OCI-LY3 (cell line): ENCODE data around the gene ENDOD1.
"Not testable (repeated sequence)": the region's sequence is repeated elsewhere in the genome, so short reads cannot be mapped to it uniquely, and the experiment has no call there.

ENCODE experiments used
- H2AFZ ChIP-seq: fragments of 200-600, 300-600 bp; shearing (Covaris generic); 2 replicates; pipeline ENCODE4 v1.6.0; 2014; ENCODE audit warnings: antibody characterized with exemption, low read depth, low read length
- H3K27ac ChIP-seq: fragments of 200-600, 300-600 bp; sonication (generic); 2 replicates; pipeline ENCODE4 v1.5.1; 2014; ENCODE audit warnings: mild to moderate bottlenecking, low read length, moderate library complexity, mixed read lengths
- H3K27me3 ChIP-seq: fragments of 200-600, 300-600 bp; sonication (generic); 2 replicates; pipeline ENCODE4 v1.6.1; 2014; ENCODE audit warnings: low read depth, low read length, mixed read lengths
- H3K36me3 ChIP-seq: fragments of 200-600, 300-600 bp; sonication (generic); replicated peaks from 2 replicates; pipeline ENCODE3; 2014; ENCODE audit warnings: low read depth, low read length, mixed read lengths
- H3K4me1 ChIP-seq: fragments of 300-600, 200-600 bp; sonication (generic); 2 replicates; pipeline ENCODE4 v1.6.1; 2014; ENCODE audit warnings: low read length, mixed read lengths
- H3K4me2 ChIP-seq: fragments of 200-600, 300-600 bp; sonication (generic); 2 replicates; pipeline ENCODE4 v1.6.1; 2014; ENCODE audit warnings: low read length, mixed read lengths
- H3K4me3 ChIP-seq: fragments of 300-600, 200-600 bp; sonication (generic); 2 replicates; pipeline ENCODE4 v1.5.1; 2014; ENCODE audit warnings: antibody characterized with exemption, mild to moderate bottlenecking, low read length, moderate library complexity
- H3K79me2 ChIP-seq: fragments of 300-600, 200-600 bp; shearing (Covaris generic); 2 replicates; pipeline ENCODE4 v1.6.1; 2014; ENCODE audit warnings: mild to moderate bottlenecking, low read length, mixed read lengths
- H3K9ac ChIP-seq: fragments of 300-600, 200-600 bp; shearing (Covaris generic); 2 replicates; pipeline ENCODE4 v1.6.0; 2014; ENCODE audit warnings: mild to moderate bottlenecking, low read length, moderate library complexity
- H3K9me3 ChIP-seq: fragments of 200-600, 300-600 bp; shearing (Covaris generic); 2 replicates; pipeline ENCODE4 v1.6.1; 2014; ENCODE audit warnings: low read length, mixed read lengths; ENCODE audit not compliant: insufficient read depth
- H4K20me1 ChIP-seq: fragments of 200-600, 300-600 bp; sonication (generic); 2 replicates; pipeline ENCODE4 v1.6.1; 2016; ENCODE audit warnings: low read length, mixed read lengths; ENCODE audit not compliant: insufficient read depth
- EZH2phosphoT487 ChIP-seq: fragments of 200-600 bp; shearing (Covaris generic); IDR thresholded peaks from 2 replicates; pipeline ENCODE4 v1.6.1; 2018; ENCODE audit warnings: antibody characterized with exemption, mixed run types, low read depth
- TF ChIP-seq, protein P1 (sequence below): fragments of 200-600, 300-600 bp; sonication (generic); IDR thresholded peaks from 2 replicates; pipeline ENCODE4 v1.5.1; 2014; ENCODE audit warnings: antibody characterized with exemption, low read length, low read depth

ENDOD1 gene

DNA sequence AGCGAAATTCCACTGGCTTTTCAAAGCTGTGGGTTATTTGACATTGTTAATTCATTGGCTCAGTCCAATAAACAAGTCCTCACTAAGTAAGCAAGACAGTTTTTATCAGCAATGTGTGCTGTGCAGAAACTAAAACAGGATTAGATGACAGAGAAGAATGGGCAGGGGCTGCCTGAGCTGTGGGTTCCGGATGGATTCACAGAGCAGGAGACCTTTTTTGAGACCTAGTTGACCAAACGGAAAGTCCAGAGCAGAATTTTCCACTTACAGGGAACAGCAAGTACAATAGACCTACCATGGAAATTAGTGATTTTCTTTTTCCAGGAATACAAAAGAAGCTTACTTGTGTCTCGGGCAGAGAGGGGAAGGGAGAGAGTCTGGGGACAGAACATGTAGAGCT, 45.6 kb upstream of the ENDOD1 start:
- peaks cover 13% of the 10 kb centered on the region; the same call in 1 of the 2 replicates for H3K27me3 ChIP-seq
- H3K9ac ChIP-seq = no peak overlapping the region
- no peaks in the 10 kb centered on the region for H3K9me3 ChIP-seq
- no peaks in the 10 kb centered on the region for H3K36me3 ChIP-seq
- H3K4me3 ChIP-seq = no peak overlapping the region
- H4K20me1 ChIP-seq = no peaks in the 10 kb centered on the region
- no peak overlapping the region for H2AFZ ChIP-seq
- no peak overlapping the region for H3K4me2 ChIP-seq
- H3K27ac ChIP-seq = no peak overlapping the region
- H3K79me2 ChIP-seq = no peaks in the 10 kb centered on the region
- TF ChIP-seq EZH2phosphoT487 = no peak
- TF ChIP-seq, protein P1, sequence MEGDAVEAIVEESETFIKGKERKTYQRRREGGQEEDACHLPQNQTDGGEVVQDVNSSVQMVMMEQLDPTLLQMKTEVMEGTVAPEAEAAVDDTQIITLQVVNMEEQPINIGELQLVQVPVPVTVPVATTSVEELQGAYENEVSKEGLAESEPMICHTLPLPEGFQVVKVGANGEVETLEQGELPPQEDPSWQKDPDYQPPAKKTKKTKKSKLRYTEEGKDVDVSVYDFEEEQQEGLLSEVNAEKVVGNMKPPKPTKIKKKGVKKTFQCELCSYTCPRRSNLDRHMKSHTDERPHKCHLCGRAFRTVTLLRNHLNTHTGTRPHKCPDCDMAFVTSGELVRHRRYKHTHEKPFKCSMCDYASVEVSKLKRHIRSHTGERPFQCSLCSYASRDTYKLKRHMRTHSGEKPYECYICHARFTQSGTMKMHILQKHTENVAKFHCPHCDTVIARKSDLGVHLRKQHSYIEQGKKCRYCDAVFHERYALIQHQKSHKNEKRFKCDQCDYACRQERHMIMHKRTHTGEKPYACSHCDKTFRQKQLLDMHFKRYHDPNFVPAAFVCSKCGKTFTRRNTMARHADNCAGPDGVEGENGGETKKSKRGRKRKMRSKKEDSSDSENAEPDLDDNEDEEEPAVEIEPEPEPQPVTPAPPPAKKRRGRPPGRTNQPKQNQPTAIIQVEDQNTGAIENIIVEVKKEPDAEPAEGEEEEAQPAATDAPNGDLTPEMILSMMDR = no peak
- H3K4me1 ChIP-seq = no peaks in the 10 kb centered on the region

DNA sequence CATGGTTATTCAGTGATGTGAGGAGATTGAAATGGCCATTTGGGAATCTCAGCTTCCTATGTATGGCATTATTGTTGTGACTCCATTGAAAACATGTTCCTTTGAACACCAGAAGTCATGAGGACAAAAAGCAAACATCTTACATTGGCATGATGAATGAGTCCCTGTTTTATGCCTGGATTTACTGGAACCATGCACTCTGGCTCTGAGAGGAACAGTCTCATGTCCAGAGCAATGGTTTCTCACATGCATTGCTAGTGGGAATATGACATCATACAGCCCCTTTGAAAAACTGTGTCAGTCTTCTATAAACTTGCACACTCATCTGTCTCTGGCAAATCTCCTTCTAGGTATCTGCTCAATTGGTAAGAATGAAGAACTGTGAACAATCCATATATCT, 43.8 kb upstream of the ENDOD1 start:
- no peaks in the 10 kb centered on the region for H3K9me3 ChIP-seq
- no peak for TF ChIP-seq EZH2phosphoT487
- TF ChIP-seq, protein P1 = no peak
- no peaks in the 10 kb centered on the region for H3K36me3 ChIP-seq
- H3K79me2 ChIP-seq = no peaks in the 10 kb centered on the region
- peaks cover 13% of the 10 kb centered on the region; the same call in 1 of the 2 replicates for H3K27me3 ChIP-seq
- no peak overlapping the region for H2AFZ ChIP-seq
- no peaks in the 10 kb centered on the region for H4K20me1 ChIP-seq
- no peaks in the 10 kb centered on the region for H3K4me1 ChIP-seq
- no peak overlapping the region for H3K4me2 ChIP-seq
- H3K9ac ChIP-seq = no peak overlapping the region
- H3K4me3 ChIP-seq = no peak overlapping the region
- no peak overlapping the region for H3K27ac ChIP-seq

DNA sequence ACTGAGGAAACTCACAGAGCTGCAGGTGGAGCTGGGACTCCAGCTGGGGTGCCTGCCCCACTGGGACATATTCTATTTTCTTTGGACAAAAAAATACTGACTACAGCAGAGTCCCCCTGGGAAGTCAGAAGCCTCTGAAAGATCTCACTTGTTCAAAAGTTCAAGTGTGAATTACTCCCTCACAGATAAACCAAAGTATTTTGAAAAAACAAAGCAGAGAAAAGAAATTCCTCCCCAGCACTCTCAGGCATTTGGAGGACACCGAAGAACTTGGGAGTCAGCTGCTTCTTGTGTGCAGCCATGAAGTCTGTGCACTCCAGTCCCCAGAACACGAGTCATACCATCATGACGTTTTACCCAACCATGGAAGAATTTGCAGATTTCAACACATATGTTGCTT, 40.5 kb upstream of the ENDOD1 start, which contains the start of gene KDM4F:
TSS of gene KDM4F (plus strand) at position 301 of the 400 bp plus-strand sequence.
- not testable (repeated sequence) for H3K9me3 ChIP-seq, H3K79me2 ChIP-seq, H3K27ac ChIP-seq, H3K36me3 ChIP-seq, H2AFZ ChIP-seq, H3K4me3 ChIP-seq, H3K4me1 ChIP-seq, H4K20me1 ChIP-seq, H3K4me2 ChIP-seq, H3K9ac ChIP-seq
- H3K27me3 ChIP-seq = peaks cover 10% of the 10 kb centered on the region; the same call in 1 of the 2 replicates

DNA sequence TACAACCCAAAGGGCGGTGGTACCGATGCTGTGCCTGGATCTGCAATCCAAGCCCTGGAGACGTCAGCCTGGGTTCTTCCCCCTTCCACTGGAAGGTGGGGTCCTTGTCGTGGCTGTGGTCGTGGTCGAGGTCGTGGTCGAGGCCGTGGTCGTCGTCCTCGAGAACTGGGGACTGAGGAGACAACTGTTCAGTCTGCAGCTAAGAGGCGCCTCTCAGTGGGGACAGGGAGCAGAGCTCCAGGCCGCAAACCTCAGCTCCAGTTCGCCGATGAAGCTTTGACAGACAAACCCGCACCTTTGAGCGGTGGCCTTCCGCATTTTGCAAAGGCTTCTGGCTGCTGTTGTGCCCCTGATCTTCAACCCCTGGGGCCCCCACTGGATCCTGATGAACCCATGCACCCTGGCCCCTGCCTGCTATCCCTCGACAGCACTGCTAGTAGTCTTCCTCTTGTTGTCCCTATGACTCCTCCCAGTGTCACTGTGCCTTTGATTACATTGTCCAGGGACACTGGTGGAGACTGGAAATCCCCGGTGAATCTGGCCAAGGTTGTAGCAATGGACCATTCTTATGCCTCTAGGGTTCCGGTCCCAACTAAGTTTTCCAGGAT, 38.9 kb upstream of the ENDOD1 start:
- Histone ChIP-seq H3K27me3 (no peaks in the 10 kb centered on the region), H4K20me1 (no peaks in the 10 kb centered on the region), H3K79me2 (no peaks in the 10 kb centered on the region), H3K27ac (no peak overlapping the region), H3K4me2 (no peak overlapping the region), H3K9ac (no peak overlapping the region), H3K9me3 (no peaks in the 10 kb centered on the region), H3K4me1 (peaks cover 5% of the 10 kb centered on the region), H3K36me3 (no peaks in the 10 kb centered on the region), H2AFZ (no peak overlapping the region), H3K4me3 (no peak overlapping the region)
- TF ChIP-seq EZH2phosphoT487 = no peak
- TF ChIP-seq, protein P1 = no peak
